HuH-7.5 (cell line): ENCODE data around the gene DNM2.

Experiments
- DNase-seq: peaks from one replicate; pipeline ENCODE4 v3.0.0; 2011; ENCODE audit warnings: low spot score

Gene DNM2

GRCh38 chr19:10780368-10780767, 62.5 kb downstream of the DNM2 start:
- no peak for DNase-seq

- DNase-seq: no peak
Observed at GRCh38 chr19:10782795-10783194, 64.9 kb downstream of the DNM2 start.

GRCh38 chr19:10784257-10784656, 66.4 kb downstream of the DNM2 start:
- DNase-seq: no peak

GRCh38 chr19:10788146-10788545, 70.3 kb downstream of the DNM2 start:
- no peak for DNase-seq

GRCh38 chr19:10789866-10790265, 72.0 kb downstream of the DNM2 start:
- no peak for DNase-seq

- no peak for DNase-seq
Observed at GRCh38 chr19:10796653-10797052, 78.8 kb downstream of the DNM2 start.

GRCh38 chr19:10797078-10797477, 79.2 kb downstream of the DNM2 start:
- DNase-seq: no peak

GRCh38 chr19:10797541-10798256, 79.8 kb downstream of the DNM2 start:
- no peak for DNase-seq

GRCh38 chr19:10800488-10800887, 82.6 kb downstream of the DNM2 start:
- no peak for DNase-seq

- no peak for DNase-seq
Observed at GRCh38 chr19:10802479-10802878, 84.6 kb downstream of the DNM2 start.

GRCh38 chr19:10803252-10803651, 85.4 kb downstream of the DNM2 start:
- DNase-seq: no peak

- no peak for DNase-seq
Observed at GRCh38 chr19:10805065-10805757, 87.3 kb downstream of the DNM2 start.

- DNase-seq: no peak
Observed at GRCh38 chr19:10805758-10806247, 87.9 kb downstream of the DNM2 start.

- DNase-seq: no peak
Observed at GRCh38 chr19:10808937-10809649, 91.2 kb downstream of the DNM2 start.

GRCh38 chr19:10809651-10810285, 91.9 kb downstream of the DNM2 start:
- DNase-seq: no peak

GRCh38 chr19:10811391-10812111, 93.7 kb downstream of the DNM2 start:
- DNase-seq: no peak

GRCh38 chr19:10812196-10812595, 94.3 kb downstream of the DNM2 start:
- no peak for DNase-seq

GRCh38 chr19:10812902-10813404, 95.1 kb downstream of the DNM2 start:
- no peak for DNase-seq

GRCh38 chr19:10815007-10815536, 97.2 kb downstream of the DNM2 start:
- no peak for DNase-seq

- DNase-seq: no peak
Observed at GRCh38 chr19:10815969-10816644, 98.2 kb downstream of the DNM2 start.

- no peak for DNase-seq
Observed at GRCh38 chr19:10816691-10817090, 98.8 kb downstream of the DNM2 start.
